GM19395 (cell line): ENCODE data around the gene TKTL1.
A peak's percentile ranks its signal among the peaks of the same experiment; 100 is the strongest.

ENCODE experiments used
- ATAC-seq: cut with Tn5 transposase; IDR thresholded peaks from one replicate; pipeline ENCODE4 v1.9.1; 2021; ENCODE audit warnings: mild to moderate bottlenecking, moderate library complexity; ENCODE audit not compliant: unreplicated experiment

TKTL1 gene

DNA sequence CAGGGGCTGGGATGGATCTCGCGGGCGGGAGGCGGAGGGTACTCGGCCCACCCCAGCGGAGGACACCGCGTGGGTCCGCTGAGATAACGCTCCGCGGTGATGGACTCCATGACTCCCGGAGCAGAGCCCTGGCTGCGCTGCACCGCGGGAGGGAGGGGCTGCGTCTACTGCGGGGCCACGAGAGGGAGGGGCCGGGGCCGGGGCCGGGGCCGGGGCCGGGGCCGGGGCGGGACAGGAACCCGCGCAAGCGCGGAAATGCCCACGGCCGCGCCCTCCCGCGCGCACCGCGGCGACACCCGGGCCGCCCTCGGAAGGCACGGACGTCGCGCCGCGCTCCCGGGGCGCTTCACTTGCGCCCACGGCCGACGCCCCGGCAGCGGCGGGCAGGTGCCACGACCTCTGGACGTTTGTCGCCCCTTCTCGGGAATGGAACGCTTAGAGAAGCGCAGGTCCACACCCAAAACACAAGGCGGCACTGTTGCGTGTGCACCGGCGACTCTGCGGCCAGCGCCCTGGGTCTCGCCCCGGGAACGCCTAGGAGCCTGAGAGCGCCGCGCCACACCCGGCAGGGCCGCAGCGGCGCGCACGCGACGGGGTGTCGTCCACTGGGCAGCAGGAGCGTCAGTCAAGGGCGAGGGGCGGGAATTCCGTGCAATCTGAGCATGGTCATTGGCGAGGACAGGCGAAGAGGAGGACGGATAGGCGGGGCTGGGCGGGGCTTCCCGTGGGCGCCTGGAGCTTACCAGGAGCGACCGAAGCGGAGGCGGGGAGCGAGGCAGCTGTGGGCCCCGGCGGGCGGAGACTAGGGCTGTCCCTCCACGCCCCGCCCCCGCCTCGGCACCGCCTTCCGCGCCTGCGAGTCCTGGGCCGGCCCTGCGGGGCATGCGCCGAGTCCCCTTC lies 46.1 kb downstream of the TKTL1 start:
- peak; percentile 71 for ATAC-seq

DNA sequence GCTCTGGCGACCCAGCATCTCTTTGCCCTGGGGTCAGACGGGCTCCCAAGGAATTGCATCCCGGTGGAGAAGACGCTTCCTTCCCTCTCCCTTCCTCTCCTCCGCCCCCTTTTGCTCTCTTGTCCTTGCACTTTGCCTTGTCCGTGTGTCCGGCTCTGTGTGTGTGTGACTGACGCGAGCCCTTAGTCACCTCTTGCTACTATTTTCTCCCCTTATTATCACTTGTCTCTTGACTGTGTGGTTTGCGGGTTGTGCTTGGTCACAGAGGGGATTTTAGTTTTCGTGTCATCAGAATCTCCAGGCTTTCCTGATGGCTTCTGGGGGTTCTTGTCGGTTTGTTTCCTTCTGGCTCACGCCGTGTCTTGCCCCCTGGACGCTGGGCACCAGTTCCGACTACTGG lies 47.5 kb downstream of the TKTL1 start:
- peak; percentile 19 for ATAC-seq

DNA sequence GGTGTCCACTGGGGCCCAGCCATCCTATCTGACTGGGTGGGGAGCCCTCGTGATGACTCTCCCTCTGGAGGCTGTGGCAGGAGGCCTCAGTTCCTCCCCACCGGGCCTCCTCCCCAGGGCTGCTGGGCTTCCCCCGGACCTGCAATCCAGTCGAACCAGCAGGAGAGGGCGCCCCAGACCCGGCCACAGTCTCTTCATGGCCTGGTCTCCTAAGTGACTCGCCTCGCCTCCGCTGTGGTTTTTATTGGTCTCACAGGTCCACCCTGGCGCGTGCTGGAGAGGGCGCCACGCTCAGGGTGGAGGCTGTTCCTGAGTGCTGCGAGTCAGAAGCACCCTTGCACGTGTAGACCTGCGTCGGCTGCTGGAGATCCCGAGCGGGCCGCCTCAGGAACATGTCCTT lies 48.0 kb downstream of the TKTL1 start:
- ATAC-seq, result peak; percentile 28

DNA sequence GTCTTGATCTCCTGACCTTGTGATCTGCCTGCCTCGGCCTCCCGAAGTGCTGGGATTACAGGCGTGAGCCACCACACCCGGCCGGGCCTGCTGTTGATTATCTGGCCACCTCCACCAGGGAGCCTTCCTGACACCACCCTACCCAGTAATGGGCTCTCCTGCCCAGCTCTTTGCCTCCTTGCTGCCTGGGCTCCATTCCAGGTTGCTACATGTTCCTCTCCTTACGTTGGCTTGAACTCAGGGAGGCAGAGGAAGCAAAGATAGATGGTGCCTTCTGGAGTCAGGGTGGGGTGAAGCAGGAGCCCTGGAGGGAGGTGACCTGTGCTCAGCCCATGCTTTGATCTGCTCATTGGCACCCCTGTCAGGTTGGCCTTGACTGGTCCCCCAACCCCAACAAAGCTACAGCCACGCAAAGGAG lies 52.5 kb downstream of the TKTL1 start:
- ATAC-seq, result no peak

DNA sequence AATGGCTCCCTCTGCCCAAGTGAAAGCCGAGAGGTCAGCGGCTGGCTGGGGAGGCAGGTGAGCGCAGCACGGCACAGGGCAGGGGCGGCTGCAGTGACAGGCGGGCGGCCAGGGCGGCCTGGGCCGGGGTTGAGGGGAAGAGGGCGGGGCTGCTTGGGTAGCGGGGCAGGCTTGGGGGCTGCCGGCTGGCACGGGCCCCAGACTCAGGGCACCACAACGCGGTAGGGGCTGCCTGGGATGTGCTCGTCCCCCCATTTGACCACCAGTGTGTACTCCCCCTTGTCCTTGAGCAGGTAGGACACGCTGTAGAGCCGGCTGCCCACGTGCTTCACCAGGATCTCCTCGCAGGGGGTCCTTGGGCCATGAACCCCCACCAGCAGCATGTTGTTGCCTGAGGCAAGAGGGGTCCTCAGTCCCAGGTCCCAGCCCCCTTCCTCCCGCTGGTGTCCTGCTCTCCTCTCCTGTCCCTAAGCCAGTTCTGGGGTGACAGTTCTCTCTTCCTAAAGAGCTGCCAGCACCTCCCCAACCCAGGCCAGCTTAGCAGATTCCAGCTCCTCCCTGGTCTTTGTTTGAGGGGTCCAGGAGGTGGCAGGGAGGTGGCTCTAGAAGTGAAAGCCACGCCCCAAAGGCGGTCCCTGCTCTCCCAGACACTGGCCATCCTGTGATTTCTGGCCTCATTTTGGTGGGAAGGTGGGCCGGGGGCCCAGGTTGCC lies 53.2 kb downstream of the TKTL1 start:
- no peak for ATAC-seq

DNA sequence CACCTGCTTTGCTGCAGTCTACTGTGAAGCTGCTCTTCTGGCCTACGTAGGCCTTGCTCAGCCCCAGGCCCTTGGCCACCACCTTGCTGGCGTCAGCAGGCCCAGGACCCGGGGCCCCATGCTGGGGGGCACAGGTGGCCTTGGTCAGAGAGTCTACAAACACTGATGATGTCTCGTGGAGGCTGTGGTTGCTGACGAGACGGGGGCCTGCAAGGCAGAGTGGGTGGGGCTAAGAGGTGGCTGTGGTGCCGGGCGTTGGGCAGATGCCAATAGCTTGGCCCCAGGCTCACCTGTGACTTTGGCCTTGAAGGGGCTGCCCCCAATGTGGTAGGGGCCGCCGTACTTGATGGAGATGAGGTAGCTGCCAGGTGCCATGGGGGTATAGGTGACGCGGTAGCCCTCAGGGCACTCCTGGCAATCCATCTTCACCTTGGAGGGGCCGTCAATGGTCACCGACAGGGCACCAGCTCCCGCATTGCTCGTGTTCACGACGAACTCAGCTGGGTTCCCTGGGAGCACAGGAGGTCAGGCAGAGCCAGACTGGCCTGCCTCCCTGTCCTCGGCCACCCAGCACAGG lies 53.9 kb downstream of the TKTL1 start:
- no peak for ATAC-seq

DNA sequence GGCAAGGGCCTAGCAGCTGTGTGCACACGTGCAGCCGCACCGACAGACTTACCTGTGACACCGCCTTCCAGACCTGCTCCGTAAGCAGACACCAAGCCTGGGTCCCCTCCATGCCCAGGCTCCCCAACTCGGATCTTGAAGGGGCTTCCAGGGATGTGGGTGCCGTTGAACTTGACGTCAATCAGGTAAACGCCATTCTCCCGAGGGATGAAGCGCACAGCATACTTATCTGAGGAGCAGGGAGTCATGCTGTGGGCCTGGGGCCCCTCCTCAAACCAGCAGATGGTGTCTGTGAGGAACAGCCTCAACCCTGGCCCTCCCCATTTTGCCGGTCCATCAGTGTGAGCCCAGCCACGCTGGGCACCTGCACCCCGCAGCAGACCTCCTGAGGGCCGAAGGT lies 54.4 kb downstream of the TKTL1 start:
- ATAC-seq, result no peak

DNA sequence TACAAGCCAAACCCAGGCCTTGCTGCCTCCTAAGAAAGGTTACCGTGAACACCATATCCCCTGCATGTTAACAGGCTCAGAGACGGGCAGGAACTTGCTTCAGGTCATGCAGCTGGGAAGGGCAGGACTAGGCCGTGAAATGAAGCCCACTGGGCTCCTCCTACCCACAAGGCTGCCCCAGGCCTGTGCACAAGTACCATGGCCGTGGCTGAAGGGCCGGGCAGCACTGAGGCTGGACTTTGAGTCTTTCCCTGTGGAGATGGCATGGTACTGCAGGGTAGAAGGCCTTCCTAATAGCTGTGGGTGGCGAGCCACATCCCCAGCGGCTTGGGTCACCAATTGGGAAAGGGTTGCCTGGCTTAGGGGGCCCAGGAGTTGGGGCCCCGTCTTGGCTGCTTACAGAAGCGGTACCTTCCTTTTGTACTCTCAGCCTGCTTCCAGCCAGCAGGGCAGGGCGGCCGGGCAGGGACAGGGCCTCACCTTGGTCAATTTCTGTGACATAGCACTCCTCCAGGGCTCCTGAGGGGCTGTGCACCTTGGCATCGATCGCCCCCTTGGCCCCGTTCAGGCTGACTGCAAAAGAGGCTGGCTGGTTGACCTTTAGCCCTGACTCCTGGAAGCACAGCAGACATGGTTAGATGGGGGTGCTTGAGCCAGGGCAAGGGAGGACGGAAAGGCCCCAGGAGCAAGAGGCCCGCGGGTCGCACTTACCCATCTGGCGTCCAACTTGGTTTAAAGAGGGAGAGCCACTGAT lies 55.0 kb downstream of the TKTL1 start:
- ATAC-seq, result no peak

DNA sequence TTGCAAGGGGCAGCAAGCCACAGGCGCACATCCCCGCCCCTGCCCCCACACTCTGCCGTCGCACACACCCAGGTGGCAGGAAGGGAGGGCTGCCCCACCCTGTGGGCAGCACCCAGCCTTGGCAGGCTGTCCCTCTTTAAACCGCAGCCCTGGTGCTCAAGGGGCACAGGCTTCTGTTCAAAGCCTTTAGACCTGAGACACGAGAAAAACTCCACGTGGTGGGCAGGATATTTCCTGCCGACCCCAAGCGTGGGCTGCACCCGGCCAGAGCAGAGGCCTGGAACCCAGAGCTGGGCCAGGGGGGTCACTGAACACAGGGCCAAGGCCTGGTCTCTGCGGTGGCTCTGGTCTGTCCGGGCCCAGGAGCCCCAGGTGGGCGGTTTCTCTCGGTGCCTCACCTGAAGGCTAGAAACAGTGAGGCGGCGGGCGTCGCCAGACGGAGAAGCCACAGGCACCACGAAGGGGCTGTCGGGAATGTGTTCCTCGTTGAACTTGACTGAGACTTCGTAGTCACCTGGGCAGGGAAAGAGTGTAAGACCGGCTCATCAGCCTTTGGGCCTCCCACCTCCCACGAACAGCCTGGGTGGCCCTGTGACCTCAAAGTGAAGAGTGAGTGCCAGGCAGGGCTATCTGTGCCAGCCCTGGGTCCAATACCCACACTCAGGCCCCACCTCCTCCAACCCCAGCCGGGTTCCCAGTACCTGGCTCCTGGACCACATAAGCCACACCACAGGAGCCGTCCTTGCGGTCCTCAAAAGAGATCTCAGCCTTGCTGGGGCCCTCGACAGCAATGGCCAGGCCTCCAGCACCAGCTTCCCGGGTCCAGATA lies 55.8 kb downstream of the TKTL1 start:
- ATAC-seq, result no peak

DNA sequence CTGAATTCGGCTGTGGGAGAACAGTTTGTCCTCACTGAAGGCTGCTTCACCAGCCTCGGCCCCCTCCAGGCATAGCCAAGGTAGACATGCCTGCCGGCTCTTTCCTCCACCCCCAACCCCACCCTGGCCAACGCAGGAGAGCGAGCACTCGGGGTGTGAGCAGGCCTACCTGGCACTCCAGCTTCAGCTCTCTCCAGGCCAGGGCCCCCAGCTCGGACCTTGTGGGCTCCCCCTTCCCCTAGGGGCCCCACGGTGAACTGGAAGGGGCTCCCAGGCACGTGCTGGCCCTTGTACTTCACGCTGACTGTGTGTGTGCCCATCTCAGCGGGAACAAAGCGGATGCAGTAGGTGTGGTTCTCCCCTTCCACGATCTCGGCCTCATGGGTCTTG lies 56.4 kb downstream of the TKTL1 start:
- ATAC-seq, result no peak

DNA sequence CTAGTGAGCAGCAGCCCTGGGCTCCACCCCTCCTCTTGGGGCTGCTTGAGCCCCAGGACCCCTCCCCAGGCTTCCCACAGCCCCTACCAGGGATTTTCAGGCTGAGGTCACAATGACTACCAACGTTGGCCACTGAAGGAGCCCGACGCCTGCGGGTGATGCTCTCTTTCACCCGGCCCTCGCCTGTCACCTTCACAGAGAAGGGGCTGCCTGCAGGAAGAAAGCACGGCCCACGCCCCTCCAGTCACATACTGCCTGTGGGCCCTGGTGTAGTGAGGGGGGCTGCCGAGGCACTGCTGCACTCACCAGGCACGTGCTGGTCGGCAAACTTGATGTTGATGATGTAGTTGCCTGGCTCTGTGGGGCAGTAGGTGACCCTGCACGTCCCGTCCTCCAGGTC lies 56.9 kb downstream of the TKTL1 start:
- ATAC-seq, result no peak

DNA sequence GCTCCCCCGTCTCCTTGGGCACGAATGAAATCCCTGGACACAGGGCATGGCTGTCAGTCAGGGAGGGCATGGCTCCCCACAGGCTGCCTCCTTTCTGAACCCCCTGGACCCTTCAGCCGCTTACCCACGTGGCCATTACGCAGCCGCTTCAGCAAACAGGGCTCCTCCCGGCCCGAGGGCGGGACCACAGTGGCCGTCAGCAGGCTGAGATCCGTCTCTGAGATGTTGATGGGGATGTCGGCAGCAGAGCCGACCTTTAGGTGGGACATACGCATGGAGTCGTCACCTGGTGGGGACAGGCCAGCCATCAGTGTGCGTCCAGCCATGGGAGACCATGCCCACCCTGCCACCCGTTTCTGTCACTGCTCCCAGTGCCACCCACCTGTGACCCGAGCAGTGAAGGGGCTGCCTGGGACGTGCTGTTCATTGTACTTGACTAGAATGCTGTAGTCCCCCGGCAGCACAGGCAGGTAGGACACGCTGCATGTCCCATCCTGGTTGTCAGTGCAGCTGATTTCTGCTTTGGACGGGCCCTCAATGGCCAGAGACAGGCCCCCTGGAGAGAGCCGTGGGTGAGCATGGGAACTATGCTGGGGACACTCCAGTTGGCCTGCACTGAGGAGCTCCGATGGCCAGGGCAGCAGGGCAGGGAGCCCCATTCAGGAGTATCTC lies 57.7 kb downstream of the TKTL1 start:
- no peak for ATAC-seq

DNA sequence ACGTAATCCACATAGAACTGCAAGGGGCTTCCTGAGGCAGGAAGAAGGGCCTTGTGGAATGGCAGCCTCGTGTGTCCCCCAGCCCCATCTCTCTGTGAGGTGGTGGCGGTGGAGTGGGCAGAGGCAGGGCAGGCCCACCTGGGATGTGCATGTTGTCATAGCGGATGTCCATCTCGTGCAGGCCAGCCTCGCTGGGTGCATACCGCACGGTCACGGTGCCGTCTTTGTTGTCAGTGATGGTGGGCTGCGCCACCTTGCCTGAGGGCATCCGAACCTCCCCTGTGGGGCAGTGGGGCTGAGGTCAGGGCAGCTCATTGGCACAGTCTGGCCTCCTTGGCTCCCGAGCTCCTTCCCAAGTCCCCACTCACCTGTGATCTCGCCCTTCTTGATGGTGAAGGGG lies 58.4 kb downstream of the TKTL1 start:
- no peak for ATAC-seq

DNA sequence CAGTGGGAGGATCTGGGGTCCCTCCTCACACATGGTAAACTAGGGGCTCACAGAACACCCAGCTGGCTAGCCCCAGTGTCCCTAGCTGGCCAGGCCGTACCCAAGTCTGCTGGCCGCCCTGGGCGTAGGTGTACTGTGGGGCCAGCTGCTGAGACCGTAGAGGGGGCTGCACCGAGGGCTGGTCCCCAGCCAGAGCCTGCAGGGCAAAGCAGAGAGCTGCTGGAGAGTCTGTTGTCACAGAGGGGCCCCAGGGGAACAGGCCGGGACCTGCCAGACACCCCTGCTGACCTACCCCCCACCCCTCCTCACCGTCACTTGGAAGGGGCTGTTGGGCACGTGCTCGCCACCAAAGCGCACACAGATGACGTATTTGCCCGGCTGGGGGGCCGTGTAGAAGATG lies 58.9 kb downstream of the TKTL1 start:
- ATAC-seq, result no peak

DNA sequence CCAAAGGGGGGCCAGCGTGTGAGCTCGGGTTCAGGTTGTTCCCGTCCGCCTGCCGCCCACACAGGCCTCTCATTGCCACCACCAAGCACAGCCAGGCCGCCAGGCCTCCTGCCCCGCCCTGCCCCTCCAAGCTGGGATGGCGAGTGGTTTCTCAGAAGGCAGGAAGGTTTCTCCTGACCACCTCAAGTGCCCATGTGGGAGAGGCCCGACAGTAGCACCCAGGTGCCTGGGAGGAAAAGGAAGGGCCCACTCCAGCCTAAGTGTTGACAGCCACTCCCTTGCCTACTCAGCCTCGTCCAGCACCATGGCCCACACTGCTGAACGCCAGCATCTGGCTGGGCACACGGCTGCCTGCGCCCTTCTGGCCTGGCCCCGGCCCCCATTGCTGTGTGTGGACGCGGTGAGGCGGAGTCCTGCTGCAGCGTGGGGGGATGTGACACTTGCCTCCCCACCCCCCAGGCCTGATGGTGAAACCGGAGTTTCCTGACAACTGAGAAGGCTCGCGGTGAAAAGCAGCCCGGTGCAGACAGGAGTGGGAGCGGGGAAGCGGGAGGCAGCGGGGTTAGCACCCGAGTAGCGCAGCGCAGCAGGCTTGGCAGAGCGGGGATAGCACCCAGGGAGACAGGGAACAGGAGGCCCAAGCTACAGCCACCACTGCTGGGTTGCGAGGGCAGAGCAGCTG lies 59.6 kb downstream of the TKTL1 start:
- no peak for ATAC-seq

DNA sequence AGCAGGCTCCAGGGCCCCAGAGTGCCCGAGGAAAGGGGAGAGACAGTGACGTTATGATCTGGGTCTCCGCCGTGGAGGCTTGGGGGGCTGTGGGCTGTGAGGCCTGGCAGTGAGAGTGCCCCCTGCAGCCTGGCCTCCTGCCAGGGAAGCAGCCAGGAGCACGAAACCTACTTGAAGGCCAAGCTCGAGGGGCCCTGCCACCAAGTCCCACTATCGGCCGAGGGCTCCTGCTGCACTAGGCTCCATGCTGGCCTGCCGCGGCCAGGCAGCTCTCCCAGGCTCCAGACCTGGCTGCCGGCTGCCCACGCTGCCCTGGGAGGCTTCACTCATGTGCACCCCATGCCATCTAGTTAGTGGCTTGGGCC lies 60.2 kb downstream of the TKTL1 start:
- no peak for ATAC-seq

DNA sequence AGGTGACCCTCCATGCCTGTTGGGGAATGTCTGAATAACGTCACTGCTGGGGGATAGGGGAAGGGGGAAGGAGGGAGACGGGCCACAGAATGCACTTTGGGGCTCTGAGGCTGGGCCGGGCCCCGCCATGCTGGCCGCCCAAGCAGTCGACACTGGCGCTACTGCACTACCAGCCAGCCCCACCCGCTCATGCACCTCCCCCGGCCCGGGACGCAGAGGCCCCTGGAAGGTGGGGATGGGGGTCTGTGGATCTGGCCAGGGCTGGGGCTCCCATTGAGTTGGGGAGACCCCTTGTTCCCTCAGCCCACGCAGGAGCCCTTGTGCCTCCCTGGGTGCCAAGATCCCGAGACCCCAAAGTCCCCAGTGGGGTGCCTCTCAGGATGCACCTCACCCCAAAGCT lies 61.0 kb downstream of the TKTL1 start:
- ATAC-seq, result no peak

DNA sequence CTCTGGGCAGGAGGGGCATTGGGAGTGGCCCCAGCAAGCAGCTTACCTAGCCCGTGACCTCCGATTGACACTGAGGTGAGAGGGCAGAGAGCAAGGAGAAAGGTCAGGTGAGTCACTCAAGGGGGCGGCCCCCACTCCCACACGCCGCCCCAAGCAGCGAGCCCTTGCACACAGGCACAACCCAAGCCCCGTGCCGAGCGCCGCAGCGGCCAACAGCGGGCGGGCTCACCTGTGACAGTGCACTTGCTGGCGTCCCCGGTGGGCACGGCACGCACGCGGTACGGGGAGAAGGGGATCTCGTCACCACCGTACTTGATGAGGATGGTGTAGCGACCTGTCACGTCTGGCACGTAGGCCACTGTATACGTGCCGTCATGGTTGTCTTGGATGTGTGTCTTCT lies 61.6 kb downstream of the TKTL1 start:
- no peak for ATAC-seq

DNA sequence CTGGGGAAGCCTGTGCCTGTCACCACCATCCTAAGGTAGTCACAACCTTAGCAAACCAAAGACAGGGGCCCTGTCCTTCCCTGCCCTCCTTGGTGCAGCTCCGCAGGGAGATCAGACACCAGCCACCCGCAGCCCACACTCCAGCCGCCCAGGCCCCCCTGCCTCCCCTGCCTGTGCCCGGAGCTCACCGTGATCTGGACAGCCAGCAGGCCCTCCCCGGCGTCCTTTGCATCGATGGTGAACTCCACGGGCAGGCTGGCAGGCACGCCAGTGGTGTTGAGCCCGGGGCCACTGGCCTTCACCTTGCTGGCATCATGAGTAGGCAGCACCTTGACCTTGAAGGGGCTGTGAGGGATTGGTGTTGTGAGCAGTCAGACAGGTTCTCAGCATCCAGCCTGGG lies 62.4 kb downstream of the TKTL1 start:
- no peak for ATAC-seq
